ENCODE results near the gene DIRAS3. TPM values are rescaled to one million over a fixed set of nuclear protein-coding genes. Genes with fewer than 3 reads are reported as not detected.

The DIRAS3 gene
- total and polyA plus RNA-seq, 9 donors = 44.4 to 109 (median 66.5) TPM

DNA sequence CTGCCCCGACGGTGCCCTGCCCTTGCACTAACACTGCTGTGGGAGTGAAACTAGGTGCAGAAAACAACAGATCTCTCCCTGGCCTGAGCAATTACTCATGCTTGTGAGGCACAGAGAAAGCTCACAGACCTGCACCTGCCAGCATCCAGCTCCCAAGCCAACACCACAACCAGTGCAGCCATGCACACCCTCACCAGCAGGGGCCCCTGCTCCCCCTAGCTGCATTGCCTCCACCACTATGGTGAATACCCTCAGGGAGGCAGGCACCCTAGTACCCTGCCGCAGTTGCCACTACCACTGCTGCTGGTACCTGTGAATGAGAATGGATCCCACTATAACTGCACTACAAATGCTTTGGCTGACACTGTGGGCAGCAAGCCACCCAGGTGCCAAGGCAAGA, 7.1 kb upstream of the DIRAS3 start:
- H3K9me3 ChIP-seq = no peaks in the 10 kb centered on the region
- TF ChIP-seq EP300 (IDR thresholded peaks at IDR 0.05) = no peak
- TF ChIP-seq POLR2A (IDR thresholded peaks at IDR 0.05) = no peak
- no peak for TF ChIP-seq CTCF (IDR thresholded peaks at IDR 0.05)
- H3K4me1 ChIP-seq (ENCODE audit: insufficient read depth) = no peaks in the 10 kb centered on the region
- intact Hi-C loops (cut with DNase I) = loop anchor here in 1 of 4 donors (10.0 kb wide), 1 partner anchor 47 kb away; no protein-coding TSS in a partner anchor
- WGBS, 3 donors = 92 to 96% (median 95%) methylated on average over 3 of the region's 3 CpGs
- H3K27ac ChIP-seq = no peak overlapping the region
- H3K27me3 ChIP-seq = no peaks in the 10 kb centered on the region
- no peak for DNase-seq
- no peaks in the 10 kb centered on the region for H3K36me3 ChIP-seq
- H3K4me3 ChIP-seq = no peak overlapping the region

DNA sequence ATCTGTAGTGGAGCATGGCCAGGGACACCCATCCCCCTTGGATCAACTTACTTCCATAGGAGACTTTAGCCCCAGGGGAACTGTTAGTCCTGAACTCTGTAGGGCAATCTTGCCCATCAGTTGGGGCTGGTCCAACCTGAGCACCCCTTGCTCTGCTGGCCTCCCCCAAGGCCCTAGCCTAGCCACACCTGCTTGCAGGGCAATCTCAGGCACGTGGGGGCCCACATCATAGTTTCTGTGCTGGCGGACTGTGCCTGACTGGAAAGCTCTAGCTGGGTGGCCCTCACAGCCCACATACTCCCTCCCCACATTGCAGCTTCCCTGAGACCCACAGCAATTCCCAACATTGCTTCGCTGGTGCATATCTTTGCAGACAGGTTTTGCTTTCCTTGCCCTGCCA, 6.6 kb upstream of the DIRAS3 start:
- H3K4me3 ChIP-seq = no peak overlapping the region
- intact Hi-C loops (cut with DNase I) = loop anchor here in 1 of 4 donors (10.0 kb wide), 1 partner anchor 48 kb away; no protein-coding TSS in a partner anchor
- TF ChIP-seq CTCF (IDR thresholded peaks at IDR 0.05) (no peak), EP300 (IDR thresholded peaks at IDR 0.05) (no peak), POLR2A (IDR thresholded peaks at IDR 0.05) (no peak)
- no peaks in the 10 kb centered on the region for H3K36me3 ChIP-seq
- H3K4me1 ChIP-seq (ENCODE audit: insufficient read depth) = no peaks in the 10 kb centered on the region
- no peaks in the 10 kb centered on the region for H3K27me3 ChIP-seq
- H3K27ac ChIP-seq = no peak overlapping the region
- DNase-seq = no peak
- WGBS, 3 donors = 87 to 93% (median 93%) methylated on average over 3 of the region's 3 CpGs
- H3K9me3 ChIP-seq = no peaks in the 10 kb centered on the region

GRCh38 chr1:68051475-68051874, 1.0 kb upstream of the DIRAS3 start:
- TF ChIP-seq CTCF (IDR thresholded peaks at IDR 0.05) (peak; percentile 19 to 59 (median 53)), POLR2A (IDR thresholded peaks at IDR 0.05) (no peak)
- no peaks in the 10 kb centered on the region for H3K36me3 ChIP-seq
- no peaks in the 10 kb centered on the region for H3K9me3 ChIP-seq
- intact Hi-C loops (cut with DNase I) = loop anchor here in 2 of 4 donors (5.0 to 10.0 kb wide), 2 partner anchors 53 to 199 kb away; no protein-coding TSS in a partner anchor
- no peaks in the 10 kb centered on the region for H3K4me1 ChIP-seq (ENCODE audit: insufficient read depth)
- DNase-seq = peak; percentile 73 to 83 (median 75)
- H3K4me3 ChIP-seq = peak overlapping the region; percentile 35
- no peaks in the 10 kb centered on the region for H3K27me3 ChIP-seq
- WGBS, 3 donors = 35 to 45% (median 44%) methylated on average over 28 of the region's 28 CpGs
- peak overlapping the region in 1 of 2 donors; percentile 67 for H3K27ac ChIP-seq

- Histone ChIP-seq H3K27me3 (peaks cover 2% of the 10 kb centered on the region), H3K9me3 (no peaks in the 10 kb centered on the region), H3K4me3 (no peak overlapping the region), H3K4me1 (ENCODE audit: insufficient read depth) (no peaks in the 10 kb centered on the region), H3K36me3 (no peaks in the 10 kb centered on the region), H3K27ac (no peak overlapping the region)
- DNase-seq = no peak
- WGBS, 3 donors = 88 to 98% (median 89%) methylated on average over 3 of the region's 3 CpGs
- intact Hi-C loops (cut with DNase I) = no loop called here
- no peak for TF ChIP-seq POLR2A (IDR thresholded peaks at IDR 0.05)
- no peak for TF ChIP-seq EP300 (IDR thresholded peaks at IDR 0.05)
- TF ChIP-seq CTCF (IDR thresholded peaks at IDR 0.05) = no peak
These were observed 2.8 kb downstream of the DIRAS3 start for GRCh38 chr1:68047659-68048026.
